Measurements from ENCODE around the gene DGKI. TPM values are rescaled to one million over a fixed set of nuclear protein-coding genes. Genes with fewer than 3 reads are reported as not detected.

The DGKI gene
- total RNA-seq, 1 donor from 2014 or later: 21.4 TPM

DNA sequence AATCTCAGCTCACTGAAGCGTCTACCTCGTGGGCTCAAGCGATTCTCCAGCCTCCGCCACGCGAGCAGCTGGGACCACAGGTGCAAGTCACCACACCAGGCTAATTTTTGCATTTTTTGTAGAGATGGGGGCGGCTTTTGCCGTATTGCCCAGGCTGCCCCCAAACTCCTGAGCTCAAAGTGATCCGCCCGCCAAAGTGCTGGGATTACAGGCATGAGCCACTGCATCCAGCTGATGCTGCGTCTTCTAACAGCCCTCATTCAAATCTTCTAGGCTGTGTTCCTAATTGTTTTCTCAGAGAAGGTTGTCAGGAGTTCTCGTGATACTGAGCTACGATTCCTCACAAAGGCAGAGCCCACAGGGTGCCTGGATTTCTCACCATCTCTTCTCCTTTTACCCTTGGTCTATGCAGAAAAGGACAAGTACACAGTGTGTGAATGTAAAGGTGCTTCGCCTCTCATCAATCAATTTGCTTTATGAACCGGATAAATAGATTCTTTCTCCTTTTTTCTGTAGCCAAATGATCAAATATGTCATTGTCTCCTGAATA lies 255.9 kb downstream of the DGKI start:
- H3K36me3 Mint-ChIP-seq (ENCODE audit: low read depth): no peaks in the 10 kb centered on the region
- no peaks in the 10 kb centered on the region for H3K4me1 Mint-ChIP-seq
- no peaks in the 10 kb centered on the region for H3K9me3 Mint-ChIP-seq
- no peak overlapping the region for H3K4me3 Mint-ChIP-seq
- no peak for DNase-seq
- H3K27me3 Mint-ChIP-seq: no peaks in the 10 kb centered on the region
- intact Hi-C loops (cut with micrococcal nuclease): no loop called here
- H3K27ac Mint-ChIP-seq: no peak overlapping the region

DNA sequence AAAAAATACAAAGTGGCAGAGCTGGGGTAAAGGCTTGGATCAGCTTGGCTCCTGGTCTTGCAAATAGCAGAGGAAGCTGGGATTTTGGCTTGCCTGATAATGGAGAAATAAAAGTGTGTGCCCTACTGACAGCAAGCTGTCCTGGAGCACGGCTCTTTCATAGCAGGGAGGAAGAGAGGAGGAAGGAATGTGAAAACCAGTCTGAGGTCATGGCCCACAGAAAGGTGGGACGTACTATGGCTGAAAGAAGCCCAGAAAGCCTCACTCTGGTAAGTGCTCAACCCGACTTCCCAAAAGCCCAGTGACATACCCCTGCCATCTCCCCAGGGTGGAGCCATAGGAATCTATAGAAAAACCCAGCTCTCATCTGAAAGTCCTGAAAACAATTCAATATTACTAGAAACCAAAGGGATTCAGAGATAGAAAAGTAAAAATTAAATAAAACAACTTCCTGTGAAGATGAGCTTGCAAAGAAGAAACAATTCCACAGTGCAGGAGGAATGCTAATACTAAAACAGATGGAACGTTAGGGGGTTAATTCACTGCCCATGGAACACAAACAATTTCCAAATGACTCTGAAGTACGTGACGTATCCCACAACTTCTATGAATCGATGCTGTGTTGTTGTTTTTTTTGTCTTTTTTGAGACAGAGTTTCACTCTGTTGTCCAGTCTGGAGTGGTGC lies 256.6 kb downstream of the DGKI start:
- no peaks in the 10 kb centered on the region for H3K36me3 Mint-ChIP-seq (ENCODE audit: low read depth)
- no peak for DNase-seq
- H3K4me1 Mint-ChIP-seq: no peaks in the 10 kb centered on the region
- H3K27ac Mint-ChIP-seq: no peak overlapping the region
- no peak overlapping the region for H3K4me3 Mint-ChIP-seq
- H3K9me3 Mint-ChIP-seq: no peaks in the 10 kb centered on the region
- H3K27me3 Mint-ChIP-seq: no peaks in the 10 kb centered on the region
- intact Hi-C loops (cut with micrococcal nuclease): no loop called here

DNA sequence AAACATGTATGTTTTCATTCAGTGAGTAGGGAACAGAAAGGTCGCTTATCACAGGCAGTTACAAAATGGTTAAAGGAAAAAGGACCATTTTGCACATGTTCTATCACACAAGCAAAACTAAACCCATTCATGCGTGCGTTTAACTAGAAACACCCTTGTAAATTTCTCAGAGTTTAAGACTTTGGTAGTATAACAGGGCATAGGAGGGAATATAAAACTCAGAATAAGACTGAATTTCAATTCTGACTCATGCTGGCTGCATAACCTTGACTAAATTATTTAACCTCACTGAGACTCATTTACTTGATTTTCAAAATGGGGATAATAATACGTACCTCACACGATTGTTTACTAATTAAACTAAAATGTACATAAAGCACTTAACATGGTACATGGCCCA lies 259.4 kb downstream of the DGKI start:
- no peak overlapping the region for H3K4me3 Mint-ChIP-seq
- H3K27me3 Mint-ChIP-seq: no peaks in the 10 kb centered on the region
- no peak for DNase-seq
- intact Hi-C loops (cut with micrococcal nuclease): no loop called here
- no peaks in the 10 kb centered on the region for H3K9me3 Mint-ChIP-seq
- H3K27ac Mint-ChIP-seq: no peak overlapping the region
- no peaks in the 10 kb centered on the region for H3K4me1 Mint-ChIP-seq
- H3K36me3 Mint-ChIP-seq (ENCODE audit: low read depth): no peaks in the 10 kb centered on the region

DNA sequence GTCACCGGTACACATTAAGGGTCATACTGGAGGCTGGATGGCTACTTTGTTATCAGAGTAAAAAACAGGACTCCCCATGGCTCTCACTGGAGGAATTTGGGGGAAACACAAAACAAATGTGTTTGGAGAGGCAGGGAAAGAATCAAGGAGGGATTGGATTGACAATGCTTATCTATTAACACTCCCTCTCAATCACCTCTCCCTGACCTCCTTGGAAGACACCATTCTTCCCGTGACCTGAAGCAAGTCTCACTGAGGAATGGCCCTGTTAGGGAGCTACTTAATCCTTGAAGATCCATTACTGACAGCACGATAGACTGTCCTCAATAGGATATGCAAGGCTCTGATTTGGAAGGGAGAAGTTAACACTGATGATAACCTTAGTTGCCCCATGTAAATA lies 261.2 kb downstream of the DGKI start:
- Mint-ChIP-seq H3K27me3 (no peaks in the 10 kb centered on the region), H3K27ac (no peak overlapping the region), H3K4me3 (no peak overlapping the region), H3K36me3 (ENCODE audit: low read depth) (no peaks in the 10 kb centered on the region), H3K4me1 (no peaks in the 10 kb centered on the region), H3K9me3 (no peaks in the 10 kb centered on the region)
- DNase-seq: no peak
- intact Hi-C loops (cut with micrococcal nuclease): no loop called here

DNA sequence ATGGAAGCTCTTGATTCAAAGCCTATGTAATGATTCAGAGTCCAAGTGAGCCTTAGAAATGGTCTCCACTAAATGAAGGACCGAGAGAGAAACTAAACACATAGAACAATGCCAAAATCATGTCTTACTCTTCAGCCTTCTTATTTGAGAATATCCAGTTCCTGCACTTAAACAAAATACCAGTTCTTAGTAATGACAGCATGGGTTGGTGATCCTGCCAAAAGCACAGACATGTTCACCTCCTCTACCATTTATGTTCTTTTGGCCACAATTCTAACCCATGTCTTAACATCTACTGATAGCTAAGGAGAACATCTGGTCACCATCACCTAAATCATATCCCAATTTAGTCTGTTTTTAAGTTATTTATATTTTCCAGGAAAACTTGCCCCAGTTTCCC lies 263.6 kb downstream of the DGKI start:
- no peaks in the 10 kb centered on the region for H3K9me3 Mint-ChIP-seq
- no peak for DNase-seq
- no peaks in the 10 kb centered on the region for H3K4me1 Mint-ChIP-seq
- no peak overlapping the region for H3K27ac Mint-ChIP-seq
- intact Hi-C loops (cut with micrococcal nuclease): no loop called here
- no peaks in the 10 kb centered on the region for H3K27me3 Mint-ChIP-seq
- H3K4me3 Mint-ChIP-seq: no peak overlapping the region
- H3K36me3 Mint-ChIP-seq (ENCODE audit: low read depth): no peaks in the 10 kb centered on the region

DNA sequence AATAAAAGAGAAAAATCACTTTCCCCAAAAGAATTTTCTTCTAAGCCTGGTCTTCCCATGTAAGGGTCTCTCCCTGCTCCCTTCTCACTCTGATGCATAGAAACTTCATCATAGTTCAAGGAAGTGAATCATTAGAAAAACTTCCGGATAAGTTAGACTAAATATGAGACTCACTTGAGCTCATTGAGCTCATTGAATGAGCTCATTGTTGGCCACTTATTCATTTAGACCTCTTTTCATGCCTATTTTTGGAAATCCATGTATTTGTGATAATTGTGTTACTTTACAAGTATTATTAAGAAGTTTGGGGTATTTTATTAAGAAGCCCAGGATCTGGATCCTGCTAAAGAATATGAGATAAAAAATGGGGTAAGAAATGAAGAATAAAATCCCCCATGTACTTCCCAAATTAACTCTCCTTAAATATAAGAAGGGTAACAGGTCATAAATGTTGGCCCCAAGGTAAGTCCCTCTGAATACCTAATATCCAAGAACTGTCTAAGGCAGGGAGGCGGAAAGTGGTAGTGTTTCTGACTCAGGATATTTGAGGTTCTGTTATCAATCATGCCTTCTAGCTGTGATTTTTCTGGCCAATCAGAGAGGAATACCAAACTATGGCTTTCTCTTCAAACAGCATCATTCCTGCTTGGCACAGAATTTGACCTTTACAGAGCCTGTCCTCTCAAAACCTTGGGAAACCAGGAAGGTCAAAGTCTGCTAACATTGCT lies 266.7 kb downstream of the DGKI start:
- Mint-ChIP-seq H3K36me3 (ENCODE audit: low read depth) (no peaks in the 10 kb centered on the region), H3K4me3 (no peak overlapping the region)
- intact Hi-C loops (cut with micrococcal nuclease): no loop called here

DNA sequence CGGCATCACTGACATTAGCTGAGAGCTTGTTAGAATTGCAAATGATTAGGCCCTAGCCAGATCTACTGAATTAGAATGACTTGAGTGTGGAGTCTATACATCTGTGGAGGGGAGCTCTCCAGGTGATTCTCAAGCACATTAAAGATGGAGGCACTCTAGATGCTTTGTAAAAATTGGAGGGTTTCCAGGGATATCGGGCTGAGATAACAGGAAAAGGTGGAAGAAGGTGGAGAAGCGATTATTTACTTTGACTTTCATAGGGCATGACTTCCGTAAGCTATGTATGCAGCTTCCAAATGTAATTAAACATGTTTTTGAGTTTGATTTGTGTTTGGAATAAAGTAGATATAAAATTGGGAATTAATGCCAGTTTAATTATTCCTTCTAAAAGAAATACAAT lies 268.2 kb downstream of the DGKI start:
- Mint-ChIP-seq H3K27ac (no peak overlapping the region), H3K4me3 (no peak overlapping the region), H3K9me3 (no peaks in the 10 kb centered on the region), H3K27me3 (no peaks in the 10 kb centered on the region), H3K4me1 (no peaks in the 10 kb centered on the region), H3K36me3 (ENCODE audit: low read depth) (no peaks in the 10 kb centered on the region)
- DNase-seq: no peak
- intact Hi-C loops (cut with micrococcal nuclease): no loop called here

More for the DNA sequence above, 266.7 kb downstream of the DGKI start:
- Mint-ChIP-seq H3K9me3 (no peaks in the 10 kb centered on the region), H3K4me1 (no peaks in the 10 kb centered on the region), H3K27ac (no peak overlapping the region), H3K27me3 (no peaks in the 10 kb centered on the region)
- DNase-seq: no peak

DNA sequence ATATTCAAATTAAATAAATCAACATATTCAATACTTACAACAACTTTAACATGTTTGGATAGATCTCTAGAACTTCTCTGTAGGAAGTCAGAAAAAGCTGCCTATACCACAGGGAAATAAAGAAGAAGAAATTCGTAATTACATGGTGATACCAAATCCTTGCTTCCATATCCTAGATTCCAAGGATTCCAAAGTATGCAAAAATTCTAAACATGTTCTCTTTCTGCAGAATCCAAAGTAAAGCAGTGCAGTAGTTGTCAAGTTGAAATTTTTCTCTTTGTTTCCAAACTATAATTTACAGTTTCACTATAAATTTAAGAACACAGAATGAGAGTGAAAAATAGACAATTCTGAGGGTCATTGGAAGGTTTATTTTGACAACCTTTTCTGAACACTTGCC lies 269.6 kb downstream of the DGKI start:
- no peaks in the 10 kb centered on the region for H3K4me1 Mint-ChIP-seq
- H3K9me3 Mint-ChIP-seq: no peaks in the 10 kb centered on the region
- H3K4me3 Mint-ChIP-seq: no peak overlapping the region
- intact Hi-C loops (cut with micrococcal nuclease): no loop called here
- H3K27ac Mint-ChIP-seq: no peak overlapping the region
- no peaks in the 10 kb centered on the region for H3K27me3 Mint-ChIP-seq
- no peak for DNase-seq
- no peaks in the 10 kb centered on the region for H3K36me3 Mint-ChIP-seq (ENCODE audit: low read depth)

DNA sequence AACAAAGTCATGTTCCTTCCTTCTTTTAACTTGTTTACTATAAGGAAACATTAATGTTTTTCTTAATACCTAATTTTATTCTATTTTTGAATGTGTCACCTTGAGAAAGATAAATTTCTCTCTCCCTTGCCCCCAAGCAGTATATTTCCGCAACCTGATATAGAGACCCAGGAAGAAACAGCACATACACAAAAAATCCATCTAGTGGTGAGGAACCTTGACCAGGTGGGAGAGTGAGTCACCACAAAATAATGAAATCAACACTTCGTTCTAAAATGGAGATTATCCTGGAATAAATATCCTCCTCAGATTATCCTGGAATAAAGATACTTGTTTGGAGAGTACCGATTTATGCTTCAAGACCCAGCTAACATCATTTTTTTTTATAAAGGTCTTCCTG lies 270.3 kb downstream of the DGKI start:
- Mint-ChIP-seq H3K36me3 (ENCODE audit: low read depth) (no peaks in the 10 kb centered on the region), H3K9me3 (no peaks in the 10 kb centered on the region), H3K27me3 (no peaks in the 10 kb centered on the region), H3K27ac (no peak overlapping the region), H3K4me3 (no peak overlapping the region), H3K4me1 (no peaks in the 10 kb centered on the region)
- DNase-seq: no peak
- intact Hi-C loops (cut with micrococcal nuclease): no loop called here

DNA sequence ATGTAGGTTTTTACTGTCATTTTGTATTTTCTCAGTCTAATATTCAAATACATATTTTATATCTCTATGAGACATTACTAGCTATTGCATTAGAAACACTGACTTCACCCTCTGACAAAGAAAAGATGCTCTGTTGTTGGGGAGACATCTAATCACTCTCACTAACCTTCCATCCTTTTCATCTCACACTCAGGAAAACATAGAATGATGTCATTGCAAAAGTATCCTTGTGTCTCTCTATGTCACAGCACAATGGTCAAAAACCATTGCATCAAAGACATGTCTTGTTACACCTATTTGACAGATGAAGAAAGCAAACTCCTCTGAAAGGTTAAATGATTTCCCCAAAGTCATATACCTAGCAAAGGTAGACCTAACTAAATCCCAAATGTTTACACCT lies 272.0 kb downstream of the DGKI start:
- Mint-ChIP-seq H3K4me1 (no peaks in the 10 kb centered on the region), H3K9me3 (no peaks in the 10 kb centered on the region), H3K36me3 (ENCODE audit: low read depth) (no peaks in the 10 kb centered on the region), H3K4me3 (no peak overlapping the region), H3K27ac (no peak overlapping the region), H3K27me3 (no peaks in the 10 kb centered on the region)
- DNase-seq: no peak
- intact Hi-C loops (cut with micrococcal nuclease): no loop called here

DNA sequence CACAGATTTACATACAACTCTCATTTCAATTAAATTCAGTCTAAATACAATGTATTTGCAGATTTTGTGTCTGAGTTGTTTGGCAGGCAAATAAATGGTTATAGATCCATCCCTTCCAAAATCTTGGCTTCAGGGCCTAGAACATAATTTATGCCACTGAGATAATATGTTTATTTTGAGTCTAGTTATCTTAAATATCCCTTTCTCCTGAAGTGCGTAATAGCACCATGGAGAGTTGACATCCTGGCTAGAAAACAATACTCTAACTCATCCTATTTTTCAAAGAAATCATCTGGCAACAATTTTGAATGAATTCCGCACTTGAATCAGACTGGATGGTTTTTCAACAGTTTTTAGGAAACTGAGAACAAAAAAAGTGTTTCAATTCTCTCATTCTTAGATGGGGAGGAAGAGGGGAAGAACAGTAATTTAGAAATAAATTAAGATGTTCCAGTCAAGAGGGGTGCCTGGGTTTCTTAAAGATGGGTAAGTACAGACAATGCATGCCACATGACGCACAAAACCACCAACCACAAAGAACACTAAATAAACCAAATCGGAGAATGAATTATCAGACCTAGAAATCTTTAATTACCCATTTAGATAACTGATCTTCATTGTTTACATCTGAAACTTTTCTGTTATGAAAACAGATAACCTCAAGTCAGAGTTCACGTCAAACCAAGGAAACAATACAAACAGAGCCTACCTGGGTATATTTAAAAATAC lies 274.6 kb downstream of the DGKI start:
- Mint-ChIP-seq H3K27ac (no peak overlapping the region), H3K4me1 (no peaks in the 10 kb centered on the region), H3K27me3 (no peaks in the 10 kb centered on the region), H3K36me3 (ENCODE audit: low read depth) (no peaks in the 10 kb centered on the region), H3K4me3 (no peak overlapping the region), H3K9me3 (no peaks in the 10 kb centered on the region)
- intact Hi-C loops (cut with micrococcal nuclease): no loop called here
- DNase-seq: no peak

DNA sequence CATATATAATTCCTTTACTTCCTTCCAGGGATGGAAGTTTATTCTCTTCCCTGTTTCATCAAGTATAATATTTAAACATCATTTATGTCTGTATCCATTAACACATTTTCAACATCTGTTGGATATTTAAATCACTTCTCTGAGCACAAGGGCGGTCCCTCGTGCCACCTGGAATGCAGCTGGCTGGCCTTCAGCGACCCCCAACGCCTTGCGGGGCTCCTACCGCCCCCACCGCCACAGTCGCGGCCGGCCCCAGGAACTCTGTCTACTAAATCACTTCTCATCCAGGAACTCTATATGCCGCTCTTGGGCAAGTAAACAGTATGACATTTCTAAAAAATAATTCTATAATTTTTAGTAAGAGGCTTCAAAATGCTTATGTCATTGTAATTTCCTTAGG lies 282.1 kb downstream of the DGKI start:
- no peaks in the 10 kb centered on the region for H3K36me3 Mint-ChIP-seq (ENCODE audit: low read depth)
- no peaks in the 10 kb centered on the region for H3K4me1 Mint-ChIP-seq
- H3K27me3 Mint-ChIP-seq: no peaks in the 10 kb centered on the region
- intact Hi-C loops (cut with micrococcal nuclease): no loop called here
- H3K9me3 Mint-ChIP-seq: no peaks in the 10 kb centered on the region
- no peak overlapping the region for H3K27ac Mint-ChIP-seq
- H3K4me3 Mint-ChIP-seq: no peak overlapping the region
- DNase-seq: no peak

DNA sequence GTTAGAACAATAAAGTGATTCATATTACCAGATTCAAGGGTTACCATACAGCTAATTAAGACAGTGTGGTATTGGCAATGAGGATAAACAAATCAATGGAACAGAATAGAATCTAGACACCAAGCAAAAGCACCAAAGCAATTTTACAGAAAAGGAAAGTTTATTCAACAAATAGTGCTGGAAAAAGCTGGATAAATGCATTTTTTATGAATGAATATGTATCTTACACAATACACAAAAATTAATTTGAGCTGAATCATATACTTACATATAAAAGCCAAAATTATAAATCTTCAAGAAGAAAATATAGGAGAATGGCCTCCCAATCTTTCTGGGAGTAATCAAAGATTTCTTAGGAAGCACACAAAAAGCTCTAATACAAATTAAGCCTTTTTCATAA lies 282.8 kb downstream of the DGKI start:
- H3K4me3 Mint-ChIP-seq: no peak overlapping the region
- H3K9me3 Mint-ChIP-seq: no peaks in the 10 kb centered on the region
- no peaks in the 10 kb centered on the region for H3K27me3 Mint-ChIP-seq
- intact Hi-C loops (cut with micrococcal nuclease): no loop called here
- no peak for DNase-seq
- no peaks in the 10 kb centered on the region for H3K36me3 Mint-ChIP-seq (ENCODE audit: low read depth)
- H3K4me1 Mint-ChIP-seq: no peaks in the 10 kb centered on the region
- no peak overlapping the region for H3K27ac Mint-ChIP-seq

DNA sequence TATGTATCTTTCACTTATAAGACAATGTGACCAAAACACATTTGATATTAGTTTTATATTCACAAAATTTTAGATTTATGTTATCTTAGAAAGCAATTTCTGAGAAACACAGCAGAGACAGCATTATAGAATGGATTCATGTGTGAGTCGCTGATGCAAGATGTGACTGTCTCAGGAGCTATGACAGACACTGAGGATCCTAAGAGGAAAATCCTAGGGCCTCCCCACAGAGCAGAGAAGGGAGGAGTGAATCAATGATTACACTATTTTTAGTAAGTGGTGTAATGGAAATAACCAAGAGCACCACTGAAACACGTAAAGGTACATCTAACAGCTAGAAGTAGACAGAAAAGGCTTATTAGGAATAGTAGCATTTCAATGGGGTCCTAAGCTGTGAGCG lies 299.3 kb downstream of the DGKI start:
- Mint-ChIP-seq H3K9me3 (no peaks in the 10 kb centered on the region), H3K27ac (no peak overlapping the region), H3K4me1 (no peaks in the 10 kb centered on the region), H3K27me3 (no peaks in the 10 kb centered on the region), H3K36me3 (ENCODE audit: low read depth) (no peaks in the 10 kb centered on the region), H3K4me3 (no peak overlapping the region)
- DNase-seq: no peak
- intact Hi-C loops (cut with micrococcal nuclease): no loop called here

Measured in activated CD4-positive, alpha-beta T cell treated with anti-CD3 and anti-CD28 coated beads, Interleukin-2, amount 10 ng/mL, durations not matched to agents 24 days and 14 days (primary cell).